Left lung (tissue), 10 donors: Measurements from ENCODE around the gene ATXN7. TPM values are rescaled to one million over a fixed set of nuclear protein-coding genes. Genes with fewer than 3 reads are reported as not detected.
A peak's percentile ranks its signal among the peaks of the same experiment; 100 is the strongest.

Source experiments
- ATAC-seq: fragments of 200-7000 bp; cut with Tn5 transposase; one replicate; pipeline ENCODE4 v1.9.1; 2020; ENCODE audit warnings: moderate library complexity
- DNase-seq, 4 donors: peaks; one replicate each; pipeline ENCODE4 v3.0.0-alpha.2; 2013 to 2020
- H3K27ac ChIP-seq, 2 donors: fragments of 200-600 bp; sonication (generic) in 1 of 2; one replicate each; pipeline versions ENCODE4 v1.5.0 to v1.8.0; 2020 to 2021
- H3K27me3 ChIP-seq, 2 donors: fragments of 200-600 bp; sonication (generic) in 1 of 2; one replicate each; pipeline versions ENCODE4 v1.5.0 to v1.8.0; 2020 to 2021
- H3K36me3 ChIP-seq, 2 donors: fragments of 200-600 bp; sonication (generic) in 1 of 2; one replicate each; pipeline versions ENCODE4 v1.5.0 to v1.8.0; 2020 to 2021
- H3K4me1 ChIP-seq, 2 donors: fragments of 200-600 bp; one replicate each; pipeline ENCODE4 v1.8.0; 2021
- H3K4me3 ChIP-seq, 2 donors: fragments of 200-600 bp; sonication (generic) in 1 of 2; one replicate each; pipeline versions ENCODE4 v1.5.0 to v1.8.0; 2020 to 2021; ENCODE audit warnings: mild to moderate bottlenecking in 1 of 2
- H3K9me3 ChIP-seq, 2 donors: fragments of 200-600 bp; sonication (generic) in 1 of 2; one replicate each; pipeline versions ENCODE4 v1.5.0 to v1.8.0; 2020 to 2021
- intact Hi-C, 2 donors: fragments of 100-400 bp; cut with DNase I; formaldehyde crosslinking; loops; one replicate each; pipeline versions ENCODE4 v1.11.2 to v1.14.2; 2022
- polyA plus RNA-seq, 6 donors: library from polyadenylated mRNA; unstranded; fragments of 120-200 nt; gene quantifications; one replicate each; pipeline ENCODE4 v1.2.1, GENCODE V29; 2013; ENCODE audit not compliant: insufficient read length in 6 of 6
- total RNA-seq, 2 donors: library from RNA; stranded (reverse); fragmentation: NEBNext Ultra II Directional; extraction: Animal tissue kit (Norgen Biotek cat#: 25700); gene quantifications; one replicate each; pipeline ENCODE4 v1.2.1, GENCODE V29; 2021
- TF ChIP-seq, protein P1 (sequence below), 2 donors: fragments of 200-600 bp; sonication (generic) in 1 of 2; IDR thresholded peaks; one replicate each; pipeline versions ENCODE4 v1.5.0 to v1.8.0; 2021; ENCODE audit warnings: antibody characterized with exemption in 2 of 2
- donor health status: DM: no; HTN: yes; CAD: no.
- donor health status: DM: no; HTN: no; CAD: no.

The ATXN7 gene
- total and polyA plus RNA-seq, 8 donors, result 23.4 to 32.5 (median 26.0) TPM

DNA sequence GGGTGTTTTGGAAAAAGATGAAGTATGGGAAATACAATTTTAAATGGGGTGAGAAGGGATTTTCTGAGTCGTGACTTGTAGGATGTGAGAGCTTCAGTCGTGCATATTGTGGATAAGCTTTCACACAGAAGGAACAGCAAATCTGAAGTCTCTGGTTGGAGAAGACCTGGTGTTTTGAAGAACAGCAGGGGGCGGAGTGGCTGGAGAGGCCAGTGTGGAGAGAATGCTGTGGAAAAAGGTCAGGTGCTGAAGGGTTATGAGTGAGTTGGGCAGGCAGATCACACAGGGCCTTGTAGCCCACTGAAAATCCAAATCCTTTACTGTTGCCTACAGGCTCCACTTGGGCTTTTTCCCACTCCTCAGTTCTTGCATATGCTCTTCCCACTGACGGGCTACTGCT, 62.6 kb downstream of the ATXN7 start:
- Histone ChIP-seq H3K36me3 (peaks cover 0 to 23% of the 10 kb centered on the region in 2 donors), H3K4me1 (peaks cover 0 to 68% of the 10 kb centered on the region in 2 donors), H3K27ac (no peak overlapping the region), H3K27me3 (no peaks in the 10 kb centered on the region), H3K9me3 (no peaks in the 10 kb centered on the region), H3K4me3 (no peak overlapping the region)
- intact Hi-C loops, result no loop called here
- no peak for ATAC-seq
- TF ChIP-seq, protein P1, sequence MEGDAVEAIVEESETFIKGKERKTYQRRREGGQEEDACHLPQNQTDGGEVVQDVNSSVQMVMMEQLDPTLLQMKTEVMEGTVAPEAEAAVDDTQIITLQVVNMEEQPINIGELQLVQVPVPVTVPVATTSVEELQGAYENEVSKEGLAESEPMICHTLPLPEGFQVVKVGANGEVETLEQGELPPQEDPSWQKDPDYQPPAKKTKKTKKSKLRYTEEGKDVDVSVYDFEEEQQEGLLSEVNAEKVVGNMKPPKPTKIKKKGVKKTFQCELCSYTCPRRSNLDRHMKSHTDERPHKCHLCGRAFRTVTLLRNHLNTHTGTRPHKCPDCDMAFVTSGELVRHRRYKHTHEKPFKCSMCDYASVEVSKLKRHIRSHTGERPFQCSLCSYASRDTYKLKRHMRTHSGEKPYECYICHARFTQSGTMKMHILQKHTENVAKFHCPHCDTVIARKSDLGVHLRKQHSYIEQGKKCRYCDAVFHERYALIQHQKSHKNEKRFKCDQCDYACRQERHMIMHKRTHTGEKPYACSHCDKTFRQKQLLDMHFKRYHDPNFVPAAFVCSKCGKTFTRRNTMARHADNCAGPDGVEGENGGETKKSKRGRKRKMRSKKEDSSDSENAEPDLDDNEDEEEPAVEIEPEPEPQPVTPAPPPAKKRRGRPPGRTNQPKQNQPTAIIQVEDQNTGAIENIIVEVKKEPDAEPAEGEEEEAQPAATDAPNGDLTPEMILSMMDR (IDR thresholded peaks at IDR 0.05), result no peak
- no peak for DNase-seq

DNA sequence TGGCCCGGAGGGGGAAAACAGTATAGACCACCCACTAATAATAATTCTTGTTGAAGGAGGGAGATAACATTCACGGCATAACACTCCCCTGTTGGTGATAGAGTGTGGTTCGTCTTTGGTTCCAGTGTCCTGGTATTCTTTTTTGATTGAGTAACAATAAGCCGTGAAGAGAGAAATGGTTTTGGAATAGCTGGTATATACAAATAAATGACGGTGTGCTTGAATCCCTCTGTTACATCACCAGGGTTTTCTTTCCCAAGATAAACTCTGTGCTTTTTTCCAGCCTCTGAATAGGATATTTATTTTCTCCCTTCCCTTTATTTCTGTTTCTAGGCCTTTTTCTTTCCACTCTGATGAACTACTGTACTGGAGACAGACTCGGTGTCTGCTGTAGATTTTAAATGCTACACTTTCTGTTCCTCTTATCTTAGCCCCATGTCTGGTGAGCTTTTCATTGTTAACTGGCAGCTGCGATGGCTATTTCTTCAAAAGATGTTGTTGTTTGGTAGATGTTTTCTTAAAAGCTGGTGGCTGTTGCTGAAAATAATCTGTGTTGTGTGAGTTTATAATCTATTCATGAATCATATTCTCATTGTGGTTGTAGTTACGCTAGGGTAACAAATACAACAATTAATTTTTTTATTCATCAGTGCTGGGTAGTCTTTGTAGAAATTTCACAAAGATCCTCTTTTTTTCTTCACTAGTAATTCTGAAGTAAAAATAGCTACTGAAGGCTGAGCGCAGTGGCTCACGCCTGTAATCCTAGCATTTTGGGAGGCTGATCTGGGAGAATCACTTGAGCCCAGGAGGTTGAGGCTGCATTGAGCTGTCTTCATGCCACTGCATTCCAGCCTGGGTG, 64.0 kb downstream of the ATXN7 start:
- ATAC-seq, result no peak
- intact Hi-C loops, result no loop called here
- peaks cover 0 to 23% of the 10 kb centered on the region in 2 donors for H3K36me3 ChIP-seq
- H3K9me3 ChIP-seq, result no peaks in the 10 kb centered on the region
- no peaks in the 10 kb centered on the region for H3K27me3 ChIP-seq
- H3K4me1 ChIP-seq, result peaks cover 0 to 68% of the 10 kb centered on the region in 2 donors
- H3K4me3 ChIP-seq, result no peak overlapping the region
- TF ChIP-seq, protein P1 (IDR thresholded peaks at IDR 0.05), result no peak
- no peak for DNase-seq
- peak overlapping the region; percentile 22 to 43 for H3K27ac ChIP-seq

DNA sequence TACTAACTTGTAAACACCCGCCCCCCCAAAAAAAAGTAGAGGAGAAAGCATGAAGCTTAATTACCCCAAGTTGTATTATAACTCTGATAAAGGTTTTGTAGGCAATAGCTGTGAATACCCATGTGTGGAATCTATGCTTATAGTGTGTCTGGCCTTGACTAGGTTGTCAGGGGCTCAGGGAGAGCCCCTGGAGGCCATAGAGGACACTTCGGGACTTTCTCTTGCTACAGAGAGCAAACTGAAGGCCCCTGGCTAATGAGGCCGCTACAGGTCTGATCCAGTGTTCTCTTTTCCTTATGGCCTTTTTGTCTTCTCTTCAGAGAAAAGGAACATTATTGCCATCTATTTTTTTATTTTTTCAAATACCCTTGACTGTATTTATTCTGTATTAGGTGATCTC, 67.6 kb downstream of the ATXN7 start:
- intact Hi-C loops, result no loop called here
- TF ChIP-seq, protein P1 (IDR thresholded peaks at IDR 0.05), result no peak
- no peaks in the 10 kb centered on the region for H3K27me3 ChIP-seq
- no peak overlapping the region for H3K4me3 ChIP-seq
- ATAC-seq (no peak), DNase-seq (no peak)
- H3K36me3 ChIP-seq, result peaks cover 0 to 6% of the 10 kb centered on the region in 2 donors
- H3K27ac ChIP-seq, result no peak overlapping the region
- no peaks in the 10 kb centered on the region for H3K9me3 ChIP-seq
- H3K4me1 ChIP-seq, result peaks cover 0 to 86% of the 10 kb centered on the region in 2 donors

DNA sequence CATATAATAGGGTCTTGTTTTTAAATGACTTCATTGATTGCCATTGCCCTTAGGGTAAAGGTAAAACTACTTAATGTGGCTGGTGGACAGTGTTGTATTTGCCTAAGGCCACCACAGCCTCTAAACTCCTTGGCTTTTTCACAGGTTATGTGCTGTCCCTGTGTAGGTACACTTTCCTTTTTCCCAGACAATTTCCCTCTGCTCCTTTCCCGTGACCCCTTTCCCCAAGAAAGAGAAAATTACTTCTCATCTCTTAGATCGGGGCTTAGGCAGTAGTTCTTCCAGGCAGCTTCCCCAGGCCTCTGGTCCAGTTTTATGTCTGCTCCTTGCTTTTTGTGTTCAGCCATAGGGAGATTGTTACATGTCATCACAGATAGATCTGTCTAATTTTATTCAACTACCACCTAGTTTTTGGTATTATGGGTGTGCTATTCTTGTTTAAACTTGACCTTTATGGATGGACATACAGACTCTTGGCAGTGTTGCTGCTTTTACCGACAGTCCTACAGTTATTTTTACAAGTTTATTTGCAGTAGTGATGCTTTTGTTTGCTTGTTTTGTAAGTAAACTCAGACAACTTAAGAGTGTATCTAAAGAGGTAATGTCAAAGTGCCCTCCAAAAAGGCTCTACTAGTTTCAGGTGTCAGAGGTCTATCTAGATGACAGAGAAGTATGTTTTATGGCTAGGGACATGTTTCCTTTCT, 69.0 kb downstream of the ATXN7 start:
- ATAC-seq (peak; percentile 6), DNase-seq (no peak)
- Histone ChIP-seq H3K4me3 (no peak overlapping the region), H3K27ac (peak overlapping the region in 1 of 2 donors; percentile 82), H3K4me1 (peaks cover 11 to 90% of the 10 kb centered on the region in 2 donors), H3K36me3 (no peaks in the 10 kb centered on the region), H3K9me3 (no peaks in the 10 kb centered on the region), H3K27me3 (no peaks in the 10 kb centered on the region)
- TF ChIP-seq, protein P1 (IDR thresholded peaks at IDR 0.05), result no peak
- intact Hi-C loops, result no loop called here

DNA sequence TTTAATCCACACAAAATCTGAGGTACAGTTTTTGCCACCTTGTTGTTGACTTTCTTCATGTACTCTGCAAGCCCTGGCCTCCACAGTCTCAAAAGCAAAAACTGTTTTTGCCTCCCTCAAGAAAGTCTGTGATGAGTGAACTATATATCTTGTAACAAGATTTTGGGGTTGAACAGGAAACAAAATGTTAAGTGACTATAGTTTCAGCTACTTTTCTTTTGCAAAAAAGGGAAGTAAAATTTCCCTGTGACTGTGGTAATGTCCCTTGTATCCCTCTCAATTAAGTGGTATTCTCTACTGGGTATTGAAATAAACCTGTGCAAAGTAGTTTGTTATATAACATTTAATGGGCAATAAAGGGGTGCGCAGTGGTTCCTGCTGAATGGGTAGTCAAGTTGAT, 69.8 kb downstream of the ATXN7 start:
- intact Hi-C loops, result no loop called here
- DNase-seq (no peak), ATAC-seq (no peak)
- TF ChIP-seq, protein P1 (IDR thresholded peaks at IDR 0.05), result no peak
- H3K4me3 ChIP-seq, result no peak overlapping the region
- H3K4me1 ChIP-seq, result peaks cover 11 to 90% of the 10 kb centered on the region in 2 donors
- H3K9me3 ChIP-seq, result no peaks in the 10 kb centered on the region
- no peaks in the 10 kb centered on the region for H3K27me3 ChIP-seq
- H3K36me3 ChIP-seq, result no peaks in the 10 kb centered on the region
- H3K27ac ChIP-seq, result peak overlapping the region in 1 of 2 donors; percentile 82
